Measurements from ENCODE around the gene CFAP54.

The CFAP54 gene

DNA sequence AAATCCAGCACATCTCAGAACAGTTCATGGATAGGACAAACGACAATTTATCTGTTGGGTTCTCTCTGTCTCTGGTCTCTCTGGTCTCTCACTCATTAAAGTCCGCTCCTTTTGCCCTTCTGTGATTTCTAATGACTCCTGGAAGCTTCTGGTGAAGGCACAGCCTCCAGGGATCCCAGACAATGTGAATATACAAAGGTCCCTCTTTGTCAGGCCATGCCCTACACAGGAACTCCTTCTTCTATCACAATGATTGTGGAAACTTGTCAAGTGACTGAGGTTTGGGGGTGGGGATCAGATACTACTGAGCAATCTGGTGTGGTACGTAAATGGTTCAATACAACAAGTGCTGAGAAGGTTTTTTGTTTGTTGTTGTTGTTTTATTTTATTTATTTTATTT, 46.5 kb upstream of the CFAP54 start:
- Histone ChIP-seq H3K27ac (ENCODE audit: extremely low read depth, low read depth, low read length) (no peak overlapping the region), H3K4me3 (ENCODE audit: low read depth, low read length) (no peak overlapping the region), H3K36me3 (ENCODE audit: control insufficient read depth in 2 of 2, insufficient read depth in 1 of 2, low read length in 2 of 2) (no peaks in the 10 kb centered on the region), H3K4me1 (ENCODE audit: control insufficient read depth, insufficient read depth, low read length) (no peaks in the 10 kb centered on the region), H3K9me3 (ENCODE audit: control insufficient read depth, insufficient read depth, low read depth, low read length) (no peaks in the 10 kb centered on the region)
- ChIA-PET CTCF (interaction anchor here (0.8 kb wide), 1 partner anchor 228 kb away, joined by 3 read pairs; no protein-coding TSS in a partner anchor), POLR2A (no interaction called here)
- TF ChIP-seq, protein P1, sequence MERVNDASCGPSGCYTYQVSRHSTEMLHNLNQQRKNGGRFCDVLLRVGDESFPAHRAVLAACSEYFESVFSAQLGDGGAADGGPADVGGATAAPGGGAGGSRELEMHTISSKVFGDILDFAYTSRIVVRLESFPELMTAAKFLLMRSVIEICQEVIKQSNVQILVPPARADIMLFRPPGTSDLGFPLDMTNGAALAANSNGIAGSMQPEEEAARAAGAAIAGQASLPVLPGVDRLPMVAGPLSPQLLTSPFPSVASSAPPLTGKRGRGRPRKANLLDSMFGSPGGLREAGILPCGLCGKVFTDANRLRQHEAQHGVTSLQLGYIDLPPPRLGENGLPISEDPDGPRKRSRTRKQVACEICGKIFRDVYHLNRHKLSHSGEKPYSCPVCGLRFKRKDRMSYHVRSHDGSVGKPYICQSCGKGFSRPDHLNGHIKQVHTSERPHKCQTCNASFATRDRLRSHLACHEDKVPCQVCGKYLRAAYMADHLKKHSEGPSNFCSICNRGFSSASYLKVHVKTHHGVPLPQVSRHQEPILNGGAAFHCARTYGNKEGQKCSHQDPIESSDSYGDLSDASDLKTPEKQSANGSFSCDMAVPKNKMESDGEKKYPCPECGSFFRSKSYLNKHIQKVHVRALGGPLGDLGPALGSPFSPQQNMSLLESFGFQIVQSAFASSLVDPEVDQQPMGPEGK (tag by site-specific recombination; IDR thresholded peaks at IDR 0.05), result no peak
- TF ChIP-seq, protein P2, sequence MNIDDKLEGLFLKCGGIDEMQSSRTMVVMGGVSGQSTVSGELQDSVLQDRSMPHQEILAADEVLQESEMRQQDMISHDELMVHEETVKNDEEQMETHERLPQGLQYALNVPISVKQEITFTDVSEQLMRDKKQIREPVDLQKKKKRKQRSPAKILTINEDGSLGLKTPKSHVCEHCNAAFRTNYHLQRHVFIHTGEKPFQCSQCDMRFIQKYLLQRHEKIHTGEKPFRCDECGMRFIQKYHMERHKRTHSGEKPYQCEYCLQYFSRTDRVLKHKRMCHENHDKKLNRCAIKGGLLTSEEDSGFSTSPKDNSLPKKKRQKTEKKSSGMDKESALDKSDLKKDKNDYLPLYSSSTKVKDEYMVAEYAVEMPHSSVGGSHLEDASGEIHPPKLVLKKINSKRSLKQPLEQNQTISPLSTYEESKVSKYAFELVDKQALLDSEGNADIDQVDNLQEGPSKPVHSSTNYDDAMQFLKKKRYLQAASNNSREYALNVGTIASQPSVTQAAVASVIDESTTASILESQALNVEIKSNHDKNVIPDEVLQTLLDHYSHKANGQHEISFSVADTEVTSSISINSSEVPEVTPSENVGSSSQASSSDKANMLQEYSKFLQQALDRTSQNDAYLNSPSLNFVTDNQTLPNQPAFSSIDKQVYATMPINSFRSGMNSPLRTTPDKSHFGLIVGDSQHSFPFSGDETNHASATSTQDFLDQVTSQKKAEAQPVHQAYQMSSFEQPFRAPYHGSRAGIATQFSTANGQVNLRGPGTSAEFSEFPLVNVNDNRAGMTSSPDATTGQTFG (tag by site-specific recombination; IDR thresholded peaks at IDR 0.05; ENCODE audit: borderline replicate concordance), result no peak
- TF ChIP-seq GLI2 (tag by site-specific recombination; IDR thresholded peaks at IDR 0.05; ENCODE audit: borderline replicate concordance, low read depth) (no peak), ZNF175 (tag by site-specific recombination; IDR thresholded peaks at IDR 0.05) (no peak), KLF7 (tag by site-specific recombination; IDR thresholded peaks at IDR 0.05; ENCODE audit: borderline replicate concordance) (no peak), ZNF132 (tag by site-specific recombination; IDR thresholded peaks at IDR 0.05; ENCODE audit: borderline replicate concordance) (no peak), ZNF112 (tag by site-specific recombination; IDR thresholded peaks at IDR 0.05) (no peak), ZNF585B (tag by site-specific recombination; IDR thresholded peaks at IDR 0.05) (no peak)
- TF ChIP-seq, protein P3, sequence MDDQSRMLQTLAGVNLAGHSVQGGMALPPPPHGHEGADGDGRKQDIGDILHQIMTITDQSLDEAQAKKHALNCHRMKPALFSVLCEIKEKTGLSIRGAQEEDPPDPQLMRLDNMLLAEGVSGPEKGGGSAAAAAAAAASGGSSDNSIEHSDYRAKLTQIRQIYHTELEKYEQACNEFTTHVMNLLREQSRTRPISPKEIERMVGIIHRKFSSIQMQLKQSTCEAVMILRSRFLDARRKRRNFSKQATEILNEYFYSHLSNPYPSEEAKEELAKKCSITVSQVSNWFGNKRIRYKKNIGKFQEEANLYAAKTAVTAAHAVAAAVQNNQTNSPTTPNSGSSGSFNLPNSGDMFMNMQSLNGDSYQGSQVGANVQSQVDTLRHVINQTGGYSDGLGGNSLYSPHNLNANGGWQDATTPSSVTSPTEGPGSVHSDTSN (CRISPR knock-in tag; IDR thresholded peaks at IDR 0.05), result no peak
- TF ChIP-seq, protein P4, sequence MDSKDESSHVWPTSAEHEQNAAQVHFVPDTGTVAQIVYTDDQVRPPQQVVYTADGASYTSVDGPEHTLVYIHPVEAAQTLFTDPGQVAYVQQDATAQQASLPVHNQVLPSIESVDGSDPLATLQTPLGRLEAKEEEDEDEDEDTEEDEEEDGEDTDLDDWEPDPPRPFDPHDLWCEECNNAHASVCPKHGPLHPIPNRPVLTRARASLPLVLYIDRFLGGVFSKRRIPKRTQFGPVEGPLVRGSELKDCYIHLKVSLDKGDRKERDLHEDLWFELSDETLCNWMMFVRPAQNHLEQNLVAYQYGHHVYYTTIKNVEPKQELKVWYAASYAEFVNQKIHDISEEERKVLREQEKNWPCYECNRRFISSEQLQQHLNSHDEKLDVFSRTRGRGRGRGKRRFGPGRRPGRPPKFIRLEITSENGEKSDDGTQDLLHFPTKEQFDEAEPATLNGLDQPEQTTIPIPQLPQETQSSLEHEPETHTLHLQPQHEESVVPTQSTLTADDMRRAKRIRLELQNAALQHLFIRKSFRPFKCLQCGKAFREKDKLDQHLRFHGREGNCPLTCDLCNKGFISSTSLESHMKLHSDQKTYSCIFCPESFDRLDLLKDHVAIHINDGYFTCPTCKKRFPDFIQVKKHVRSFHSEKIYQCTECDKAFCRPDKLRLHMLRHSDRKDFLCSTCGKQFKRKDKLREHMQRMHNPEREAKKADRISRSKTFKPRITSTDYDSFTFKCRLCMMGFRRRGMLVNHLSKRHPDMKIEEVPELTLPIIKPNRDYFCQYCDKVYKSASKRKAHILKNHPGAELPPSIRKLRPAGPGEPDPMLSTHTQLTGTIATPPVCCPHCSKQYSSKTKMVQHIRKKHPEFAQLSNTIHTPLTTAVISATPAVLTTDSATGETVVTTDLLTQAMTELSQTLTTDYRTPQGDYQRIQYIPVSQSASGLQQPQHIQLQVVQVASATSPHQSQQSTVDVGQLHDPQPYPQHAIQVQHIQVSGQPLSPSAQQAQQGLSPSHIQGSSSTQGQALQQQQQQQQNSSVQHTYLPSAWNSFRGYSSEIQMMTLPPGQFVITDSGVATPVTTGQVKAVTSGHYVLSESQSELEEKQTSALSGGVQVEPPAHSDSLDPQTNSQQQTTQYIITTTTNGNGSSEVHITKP (tag by site-specific recombination; IDR thresholded peaks at IDR 0.05), result no peak

DNA sequence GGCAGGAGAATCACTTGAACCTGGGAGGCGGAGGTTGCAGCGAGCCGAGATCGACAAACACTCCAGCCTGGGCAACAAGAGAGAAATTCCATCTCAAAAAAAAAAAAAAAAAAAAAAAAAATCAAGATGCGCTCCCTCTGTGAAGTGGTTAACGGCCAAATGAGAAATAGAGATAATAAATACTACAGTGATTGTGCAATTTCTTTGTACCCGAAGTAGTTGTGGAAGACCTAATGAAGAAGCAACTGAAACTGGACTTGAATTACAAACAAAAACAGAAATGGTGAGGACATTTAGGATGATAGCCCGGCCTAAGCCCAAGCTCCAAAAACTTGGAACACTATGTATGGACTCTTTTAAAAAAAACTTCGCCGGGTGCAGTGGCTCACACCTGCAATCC, 45.0 kb upstream of the CFAP54 start:
- Histone ChIP-seq H3K4me3 (ENCODE audit: low read depth, low read length) (no peak overlapping the region), H3K27ac (ENCODE audit: extremely low read depth, low read depth, low read length) (no peak overlapping the region), H3K9me3 (ENCODE audit: control insufficient read depth, insufficient read depth, low read depth, low read length) (no peaks in the 10 kb centered on the region), H3K36me3 (ENCODE audit: control insufficient read depth in 2 of 2, insufficient read depth in 1 of 2, low read length in 2 of 2) (no peaks in the 10 kb centered on the region), H3K4me1 (ENCODE audit: control insufficient read depth, insufficient read depth, low read length) (no peaks in the 10 kb centered on the region)
- CTCF ChIA-PET, result interaction anchor here (0.7 kb wide), 1 partner anchor 83 kb away, joined by 4 read pairs; no protein-coding TSS in a partner anchor
- POLR2A ChIA-PET, result no interaction called here
- TF ChIP-seq SALL2 (tag by site-specific recombination; IDR thresholded peaks at IDR 0.05; ENCODE audit: borderline replicate concordance) (no peak), ZFP41 (tag by site-specific recombination; IDR thresholded peaks at IDR 0.05; ENCODE audit: borderline replicate concordance) (no peak), KLF16 (tag by site-specific recombination; IDR thresholded peaks at IDR 0.05) (no peak), ZNF548 (tag by site-specific recombination; IDR thresholded peaks at IDR 0.05) (no peak), GFI1B (tag by site-specific recombination; IDR thresholded peaks at IDR 0.05) (no peak), ZNF561 (tag by site-specific recombination; IDR thresholded peaks at IDR 0.05; ENCODE audit: borderline replicate concordance) (no peak), ZNF426 (tag by site-specific recombination; IDR thresholded peaks at IDR 0.05) (no peak), FEZF1 (tag by site-specific recombination; IDR thresholded peaks at IDR 0.05) (no peak), ZNF341 (tag by site-specific recombination; IDR thresholded peaks at IDR 0.05; ENCODE audit: low read depth) (no peak)
- TF ChIP-seq, protein P2 (tag by site-specific recombination; IDR thresholded peaks at IDR 0.05; ENCODE audit: borderline replicate concordance), result no peak
- TF ChIP-seq, protein P5, sequence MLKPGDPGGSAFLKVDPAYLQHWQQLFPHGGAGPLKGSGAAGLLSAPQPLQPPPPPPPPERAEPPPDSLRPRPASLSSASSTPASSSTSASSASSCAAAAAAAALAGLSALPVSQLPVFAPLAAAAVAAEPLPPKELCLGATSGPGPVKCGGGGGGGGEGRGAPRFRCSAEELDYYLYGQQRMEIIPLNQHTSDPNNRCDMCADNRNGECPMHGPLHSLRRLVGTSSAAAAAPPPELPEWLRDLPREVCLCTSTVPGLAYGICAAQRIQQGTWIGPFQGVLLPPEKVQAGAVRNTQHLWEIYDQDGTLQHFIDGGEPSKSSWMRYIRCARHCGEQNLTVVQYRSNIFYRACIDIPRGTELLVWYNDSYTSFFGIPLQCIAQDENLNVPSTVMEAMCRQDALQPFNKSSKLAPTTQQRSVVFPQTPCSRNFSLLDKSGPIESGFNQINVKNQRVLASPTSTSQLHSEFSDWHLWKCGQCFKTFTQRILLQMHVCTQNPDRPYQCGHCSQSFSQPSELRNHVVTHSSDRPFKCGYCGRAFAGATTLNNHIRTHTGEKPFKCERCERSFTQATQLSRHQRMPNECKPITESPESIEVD (tag by site-specific recombination; IDR thresholded peaks at IDR 0.05), result no peak
